Natural killer cell (primary cell): Measurements from ENCODE around the gene TMEM80. TPM values are rescaled to one million over a fixed set of nuclear protein-coding genes. Genes with fewer than 3 reads are reported as not detected.

Experiments
- ATAC-seq, 3 donors: fragments of 150-1000 bp in 2 of 3; fragments of 200-7000 bp in 1 of 3; cut with Tn5 transposase; 1 replicate in 1 of 3; 2 replicates in 2 of 3; pipeline ENCODE4 v1.10.0; 2021; ENCODE audit warnings: mild to moderate bottlenecking in 2 of 3, moderate library complexity in 2 of 3
- DNase-seq, 2 donors: peaks; one replicate each; pipeline versions ENCODE4 v3.0.0 to v3.0.0-alpha.2; 2013 to 2021; ENCODE audit warnings: mixed read lengths in 1 of 2
- H3K27ac ChIP-seq: one replicate; pipeline ENCODE4 v1.5.1; 2013; ENCODE audit warnings: mild to moderate bottlenecking, low read length
- H3K27me3 ChIP-seq: one replicate; pipeline ENCODE4 v1.6.1; 2013; ENCODE audit warnings: low read length; ENCODE audit not compliant: control insufficient read depth, insufficient read depth
- H3K36me3 ChIP-seq: one replicate; pipeline ENCODE4 v1.6.1; 2013; ENCODE audit warnings: low read length; ENCODE audit not compliant: control insufficient read depth, insufficient read depth
- H3K4me1 ChIP-seq: one replicate; pipeline ENCODE4 v1.6.1; 2013; ENCODE audit warnings: low read length; ENCODE audit not compliant: control insufficient read depth, insufficient read depth
- H3K4me3 ChIP-seq: one replicate; pipeline ENCODE4 v1.5.1; 2013; ENCODE audit warnings: low read length
- H3K9me3 ChIP-seq: one replicate; pipeline ENCODE4 v1.6.1; 2013; ENCODE audit warnings: low read length; ENCODE audit not compliant: control insufficient read depth, insufficient read depth
- H3K27ac Mint-ChIP-seq, 2 donors: one replicate each; pipeline ENCODE4 v1.8.0; 2022; ENCODE audit warnings: mild to moderate bottlenecking in 2 of 2, mixed read lengths in 2 of 2, moderate library complexity in 1 of 2
- H3K27me3 Mint-ChIP-seq, 2 donors: one replicate each; pipeline ENCODE4 v1.8.0; 2022; ENCODE audit warnings: low read depth in 2 of 2, mixed read lengths in 2 of 2
- H3K36me3 Mint-ChIP-seq: one replicate; pipeline ENCODE4 v1.8.0; 2022; ENCODE audit warnings: mixed read lengths
- H3K4me1 Mint-ChIP-seq, 2 donors: one replicate each; pipeline ENCODE4 v1.8.0; 2022; ENCODE audit warnings: mixed read lengths in 2 of 2
- H3K4me3 Mint-ChIP-seq: one replicate; pipeline ENCODE4 v1.8.0; 2022; ENCODE audit warnings: mild to moderate bottlenecking, moderate library complexity, mixed read lengths
- H3K9me3 Mint-ChIP-seq, 2 donors: one replicate each; pipeline ENCODE4 v1.8.0; 2022; ENCODE audit warnings: mixed read lengths in 2 of 2
- WGBS: methylation state at CpG from one replicate; pipeline ENCODE4 v1.1.7; 2013; ENCODE audit warnings: missing lambda C conversion rate; ENCODE audit not compliant: insufficient coverage; 5-methylcytosine and 5-hydroxymethylcytosine counted together
- intact Hi-C: fragments of 100-400 bp; cut with micrococcal nuclease; formaldehyde crosslinking; loops from one replicate; pipeline ENCODE4 v1.14.2; 2022
- total RNA-seq, 4 donors: library from RNA; stranded (reverse); fragments of 120-200 nt in 1 of 4; gene quantifications; one replicate each; pipeline versions ENCODE4 v1.2.3 to v1.2.4, GENCODE V29; 2013 to 2022
- TF ChIP-seq, protein P1 (sequence below): fragments of 200-600 bp; IDR thresholded peaks from one replicate; pipeline ENCODE4 v1.8.0; 2022; ENCODE audit warnings: antibody characterized with exemption

Gene TMEM80
- total RNA-seq, 3 donors from 2014 or later (not counting 1 experiment from before 2014, with no cell fraction given): 17.8 to 42.1 (median 33.0) TPM

DNA sequence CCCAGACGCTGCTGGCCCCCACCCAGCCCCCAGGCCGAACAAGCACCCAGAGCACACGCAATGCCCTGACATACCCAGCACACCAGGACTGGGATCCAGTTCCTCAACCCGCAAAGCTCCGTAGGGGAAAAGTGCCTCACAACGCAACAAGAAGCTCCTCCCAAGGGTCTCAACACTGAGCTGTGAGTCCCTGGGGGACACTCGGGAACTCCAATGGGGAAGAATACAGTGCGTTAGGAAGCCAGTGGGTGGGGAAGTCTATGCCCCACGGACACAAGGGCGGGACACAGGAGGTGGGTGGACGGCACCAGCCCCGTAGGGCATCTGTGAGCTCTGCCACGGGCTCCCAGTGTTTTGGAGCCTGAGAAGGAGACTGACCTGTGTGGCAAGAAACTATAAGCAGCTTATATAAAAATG, 2.2 kb upstream of the TMEM80 start:
- no peaks in the 10 kb centered on the region for H3K9me3 ChIP-seq
- H3K27ac Mint-ChIP-seq: peak overlapping the region; percentile 71 to 95
- peaks cover 5% of the 10 kb centered on the region for H3K36me3 ChIP-seq
- no peaks in the 10 kb centered on the region for H3K9me3 Mint-ChIP-seq
- intact Hi-C loops: no loop called here
- DNase-seq (peak in 1 of 2 donors; percentile 37), ATAC-seq (no peak)
- TF ChIP-seq, protein P1, sequence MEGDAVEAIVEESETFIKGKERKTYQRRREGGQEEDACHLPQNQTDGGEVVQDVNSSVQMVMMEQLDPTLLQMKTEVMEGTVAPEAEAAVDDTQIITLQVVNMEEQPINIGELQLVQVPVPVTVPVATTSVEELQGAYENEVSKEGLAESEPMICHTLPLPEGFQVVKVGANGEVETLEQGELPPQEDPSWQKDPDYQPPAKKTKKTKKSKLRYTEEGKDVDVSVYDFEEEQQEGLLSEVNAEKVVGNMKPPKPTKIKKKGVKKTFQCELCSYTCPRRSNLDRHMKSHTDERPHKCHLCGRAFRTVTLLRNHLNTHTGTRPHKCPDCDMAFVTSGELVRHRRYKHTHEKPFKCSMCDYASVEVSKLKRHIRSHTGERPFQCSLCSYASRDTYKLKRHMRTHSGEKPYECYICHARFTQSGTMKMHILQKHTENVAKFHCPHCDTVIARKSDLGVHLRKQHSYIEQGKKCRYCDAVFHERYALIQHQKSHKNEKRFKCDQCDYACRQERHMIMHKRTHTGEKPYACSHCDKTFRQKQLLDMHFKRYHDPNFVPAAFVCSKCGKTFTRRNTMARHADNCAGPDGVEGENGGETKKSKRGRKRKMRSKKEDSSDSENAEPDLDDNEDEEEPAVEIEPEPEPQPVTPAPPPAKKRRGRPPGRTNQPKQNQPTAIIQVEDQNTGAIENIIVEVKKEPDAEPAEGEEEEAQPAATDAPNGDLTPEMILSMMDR: no peak
- peaks cover 43% of the 10 kb centered on the region for H3K4me1 ChIP-seq
- peaks cover 18 to 41% of the 10 kb centered on the region in 2 donors for H3K4me1 Mint-ChIP-seq
- no peaks in the 10 kb centered on the region for H3K27me3 Mint-ChIP-seq
- H3K27me3 ChIP-seq: no peaks in the 10 kb centered on the region
- WGBS: 53% methylated on average over 13 of the region's 13 CpGs
- peak overlapping the region; percentile 83 for H3K4me3 Mint-ChIP-seq
- H3K27ac ChIP-seq: no peak overlapping the region
- H3K4me3 ChIP-seq: no peak overlapping the region
- no peaks in the 10 kb centered on the region for H3K36me3 Mint-ChIP-seq

DNA sequence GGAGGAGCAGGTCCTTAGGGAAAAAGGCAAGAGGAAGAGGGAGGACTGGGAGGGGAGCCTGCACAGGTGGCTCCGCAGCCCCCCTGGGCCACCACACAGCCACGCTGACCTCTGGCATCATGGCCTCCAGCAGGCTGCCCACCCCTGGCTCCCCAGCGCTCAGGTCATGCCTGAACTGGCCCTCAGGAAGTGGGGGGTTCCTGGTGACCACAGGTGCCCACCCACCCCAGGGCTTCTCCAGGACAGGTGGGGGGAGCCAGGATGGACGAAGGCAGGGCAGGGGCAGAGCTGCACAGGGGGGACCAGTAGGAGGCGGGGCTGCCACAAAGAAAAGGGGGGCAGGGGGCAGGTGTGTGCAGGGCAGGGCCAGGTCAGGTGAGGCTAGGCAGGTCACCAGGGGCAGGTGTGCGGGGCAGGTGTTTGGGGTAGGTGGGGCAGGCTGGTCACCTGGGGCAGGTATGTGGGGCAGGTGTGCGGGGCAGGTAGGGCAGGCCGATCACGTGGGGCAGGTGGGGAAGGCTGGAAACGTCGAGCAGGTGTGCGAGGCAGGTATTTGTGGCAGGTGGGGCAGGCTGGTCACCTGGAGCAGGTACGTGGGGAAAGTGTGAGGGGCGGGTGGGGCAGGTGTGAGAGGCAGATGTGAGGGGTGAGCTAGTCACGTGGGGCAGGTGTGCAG, 1.6 kb upstream of the TMEM80 start:
- Mint-ChIP-seq H3K4me3 (peak overlapping the region; percentile 83), H3K36me3 (no peaks in the 10 kb centered on the region), H3K27me3 (no peaks in the 10 kb centered on the region), H3K9me3 (no peaks in the 10 kb centered on the region), H3K27ac (peak overlapping the region; percentile 71 to 95), H3K4me1 (peaks cover 18 to 41% of the 10 kb centered on the region in 2 donors)
- ATAC-seq (no peak), DNase-seq (no peak)
- Histone ChIP-seq H3K4me3 (no peak overlapping the region), H3K36me3 (peaks cover 4% of the 10 kb centered on the region), H3K27ac (no peak overlapping the region), H3K27me3 (no peaks in the 10 kb centered on the region), H3K4me1 (peaks cover 49% of the 10 kb centered on the region), H3K9me3 (no peaks in the 10 kb centered on the region)
- intact Hi-C loops: no loop called here
- 59% methylated on average over 15 of the region's 15 CpGs for WGBS
- TF ChIP-seq, protein P1: no peak

DNA sequence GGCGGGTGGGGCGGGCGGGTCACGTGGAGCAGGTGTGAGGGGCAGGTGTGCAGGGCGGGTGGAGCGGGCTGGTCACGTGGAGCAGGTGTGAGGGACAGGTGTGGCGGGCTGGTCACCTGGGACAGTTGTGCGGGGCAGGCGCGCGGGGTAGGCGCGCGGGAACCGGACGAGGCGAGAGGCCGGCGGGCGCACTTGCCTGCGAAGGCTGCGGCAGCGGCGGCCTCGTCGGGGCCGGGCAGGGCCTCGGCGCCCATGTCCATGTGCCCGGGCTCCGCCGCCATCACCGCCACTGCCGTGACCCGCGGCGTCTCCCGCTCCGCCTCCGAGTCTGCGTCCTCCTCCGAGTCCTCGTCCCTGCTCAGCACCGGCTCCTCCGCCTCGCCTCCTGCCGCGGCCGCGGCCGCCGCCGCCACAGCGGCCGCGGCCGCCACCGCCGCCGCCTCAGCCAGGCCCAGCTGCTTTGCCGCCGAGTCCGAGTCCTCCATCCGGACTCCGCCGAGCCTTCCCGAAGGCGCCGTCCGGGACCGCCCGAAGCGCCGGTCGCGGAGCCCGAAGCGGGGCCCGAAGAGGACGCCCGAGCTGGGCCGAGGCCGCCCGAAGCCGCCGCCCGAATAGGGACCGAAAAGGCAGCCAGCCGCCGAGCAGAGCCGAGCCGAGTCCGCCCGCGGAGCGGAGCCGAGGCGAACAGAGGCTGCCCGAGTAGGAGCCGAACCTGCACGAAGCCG, 891 bp upstream of the TMEM80 start, which contains the start of gene DEAF1:
Gene DEAF1 (minus strand): TSS at position 660 of the 725 bp plus-strand sequence. CDS start 175 bp downstream, at position 485.
- DNase-seq (peak; percentile 99), ATAC-seq (peak; percentile 80 to 93 (median 82))
- intact Hi-C loops: no loop called here
- no peaks in the 10 kb centered on the region for H3K9me3 Mint-ChIP-seq
- H3K36me3 Mint-ChIP-seq: no peaks in the 10 kb centered on the region
- Histone ChIP-seq H3K9me3 (no peaks in the 10 kb centered on the region), H3K36me3 (peaks cover 4% of the 10 kb centered on the region), H3K27me3 (no peaks in the 10 kb centered on the region), H3K27ac (peak within 1 kb of the TSS; percentile 100), H3K4me3 (peak within 1 kb of the TSS; percentile 98), H3K4me1 (peaks cover 51% of the 10 kb centered on the region)
- 3% methylated on average over 103 of the region's 103 CpGs for WGBS
- TF ChIP-seq, protein P1: no peak
- peak within 1 kb of the TSS; percentile 88 for H3K4me3 Mint-ChIP-seq
- no peaks in the 10 kb centered on the region for H3K27me3 Mint-ChIP-seq
- H3K27ac Mint-ChIP-seq: peak within 1 kb of the TSS; percentile 90 to 95
- H3K4me1 Mint-ChIP-seq: peaks cover 18 to 41% of the 10 kb centered on the region in 2 donors
